AG04449 (cell line): Measurements from ENCODE around the gene RNH1.

ENCODE experiments used
- CTCF ChIA-PET: fragments of 350-600 bp; formaldehyde crosslinking; extraction: SDS; loops from one replicate; lab custom pipeline; 2021; ENCODE audit warnings: antibody characterized with exemption; lab: Yijun Ruan, JAX
- POLR2A ChIA-PET: fragments of 400-600, 350-600 bp; formaldehyde crosslinking; extraction: SDS; loops from one replicate; lab custom pipeline; 2020; ENCODE audit warnings: antibody characterized with exemption, inconsistent platforms; lab: Yijun Ruan, JAX
- DNase-seq: peaks from one replicate; pipeline ENCODE4 v3.0.0-alpha.2; 2010; ENCODE audit warnings: low read depth, low spot score
- H3K4me3 ChIP-seq: 2 replicates; pipeline ENCODE4 v1.5.1; 2011; ENCODE audit warnings: low read depth, mild to moderate bottlenecking, control low read depth, low read length
- TF ChIP-seq, protein P1 (sequence below): IDR thresholded peaks from one replicate; pipeline ENCODE4 v1.5.1; 2011; ENCODE audit warnings: mild to moderate bottlenecking, moderate library complexity, low read length, control low read depth, inconsistent platforms; ENCODE audit not compliant: insufficient read depth; ENCODE audit errors: missing control alignments

The RNH1 gene

DNA sequence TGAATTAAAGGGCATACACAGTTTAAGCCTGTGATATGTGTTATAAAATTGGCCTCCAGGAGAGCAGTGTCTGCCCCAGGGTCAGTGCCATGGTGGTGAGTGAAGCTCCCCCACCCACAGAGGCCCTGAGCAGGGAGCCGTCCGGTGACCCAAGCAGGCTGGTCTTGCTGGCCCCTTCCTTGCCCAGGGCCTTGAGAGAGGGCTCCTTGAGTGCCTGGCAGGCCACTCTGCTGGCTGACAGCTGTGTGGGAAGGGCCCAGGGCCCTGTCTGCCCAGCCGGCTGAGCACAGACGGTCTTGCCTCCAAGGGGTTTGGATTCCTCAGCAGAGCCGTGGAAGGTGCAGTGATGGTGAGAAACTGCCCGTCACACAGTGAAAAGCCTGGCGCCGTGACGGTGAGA, 31.1 kb downstream of the RNH1 start:
- CTCF ChIA-PET = no interaction called here
- no peak overlapping the region for H3K4me3 ChIP-seq
- DNase-seq = no peak
- TF ChIP-seq, protein P1, sequence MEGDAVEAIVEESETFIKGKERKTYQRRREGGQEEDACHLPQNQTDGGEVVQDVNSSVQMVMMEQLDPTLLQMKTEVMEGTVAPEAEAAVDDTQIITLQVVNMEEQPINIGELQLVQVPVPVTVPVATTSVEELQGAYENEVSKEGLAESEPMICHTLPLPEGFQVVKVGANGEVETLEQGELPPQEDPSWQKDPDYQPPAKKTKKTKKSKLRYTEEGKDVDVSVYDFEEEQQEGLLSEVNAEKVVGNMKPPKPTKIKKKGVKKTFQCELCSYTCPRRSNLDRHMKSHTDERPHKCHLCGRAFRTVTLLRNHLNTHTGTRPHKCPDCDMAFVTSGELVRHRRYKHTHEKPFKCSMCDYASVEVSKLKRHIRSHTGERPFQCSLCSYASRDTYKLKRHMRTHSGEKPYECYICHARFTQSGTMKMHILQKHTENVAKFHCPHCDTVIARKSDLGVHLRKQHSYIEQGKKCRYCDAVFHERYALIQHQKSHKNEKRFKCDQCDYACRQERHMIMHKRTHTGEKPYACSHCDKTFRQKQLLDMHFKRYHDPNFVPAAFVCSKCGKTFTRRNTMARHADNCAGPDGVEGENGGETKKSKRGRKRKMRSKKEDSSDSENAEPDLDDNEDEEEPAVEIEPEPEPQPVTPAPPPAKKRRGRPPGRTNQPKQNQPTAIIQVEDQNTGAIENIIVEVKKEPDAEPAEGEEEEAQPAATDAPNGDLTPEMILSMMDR = no peak
- POLR2A ChIA-PET = no interaction called here

- TF ChIP-seq, protein P1 = no peak
- DNase-seq = no peak
- POLR2A ChIA-PET = no interaction called here
- CTCF ChIA-PET = interaction anchor here (1.5 kb wide), 1 partner anchor 27 kb away, joined by 4 read pairs; no protein-coding TSS in a partner anchor
- H3K4me3 ChIP-seq = no peak overlapping the region
Observed at GRCh38 chr11:474914-475506, 32.0 kb downstream of the RNH1 start.

GRCh38 chr11:473962-474785, 32.9 kb downstream of the RNH1 start:
- H3K4me3 ChIP-seq = no peak overlapping the region
- TF ChIP-seq, protein P1 = no peak
- ChIA-PET POLR2A (no interaction called here), CTCF (interaction anchor here (1.5 to 1.8 kb wide), 2 partner anchors 25 to 26 kb away, joined by 4 to 5 read pairs; no protein-coding TSS in a partner anchor)
- DNase-seq = no peak

DNA sequence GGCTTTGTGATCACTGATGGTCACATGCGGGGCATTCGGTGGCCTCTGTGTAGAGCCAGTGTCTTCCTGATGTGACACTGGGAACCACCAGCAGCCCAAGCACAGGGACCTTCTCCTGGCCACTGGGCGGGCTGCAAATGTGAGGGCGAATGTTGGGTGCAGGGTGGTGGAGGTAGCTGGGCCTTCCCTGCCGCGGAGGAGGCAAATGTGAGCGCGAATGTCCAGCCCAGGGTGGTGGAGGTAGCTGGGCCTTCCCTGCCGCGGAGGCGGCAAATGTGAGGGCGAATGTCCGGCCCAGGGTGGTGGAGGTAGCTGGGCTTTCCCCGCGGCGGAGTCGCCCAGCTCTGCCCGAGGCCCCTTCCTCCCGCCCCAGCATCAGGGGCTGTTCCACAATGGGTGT, 33.6 kb downstream of the RNH1 start:
- H3K4me3 ChIP-seq = no peak overlapping the region
- POLR2A ChIA-PET = interaction anchor here (1.4 kb wide), 1 partner anchor 33 kb away, joined by 3 read pairs; the partner anchor contains the start of gene RNH1
- TF ChIP-seq, protein P1 = no peak
- DNase-seq = no peak
- CTCF ChIA-PET = interaction anchor here (1.5 to 1.8 kb wide), 2 partner anchors 24 to 26 kb away, joined by 4 to 5 read pairs; no protein-coding TSS in a partner anchor

DNA sequence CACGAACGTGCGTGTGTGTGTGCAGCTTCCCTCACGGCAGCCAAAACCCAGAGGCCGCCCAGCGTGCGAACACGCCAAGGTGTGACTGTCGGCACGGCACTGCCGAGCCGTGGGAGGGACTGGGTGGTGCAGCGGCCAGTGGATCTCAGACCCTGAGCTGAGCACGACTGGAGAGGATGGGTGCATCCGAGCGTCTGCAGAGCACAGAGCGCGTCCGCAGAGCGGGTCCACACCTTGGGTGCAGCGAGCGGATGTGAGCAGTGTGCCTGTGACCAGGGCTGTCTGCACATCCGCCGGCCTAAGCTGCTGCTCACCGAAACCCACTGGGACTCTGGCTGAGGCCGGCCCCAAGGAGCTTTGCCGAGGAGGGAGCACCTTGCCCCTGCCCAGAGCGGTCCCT, 34.2 kb downstream of the RNH1 start:
- TF ChIP-seq, protein P1 = no peak
- no peak for DNase-seq
- H3K4me3 ChIP-seq = no peak overlapping the region
- ChIA-PET CTCF (interaction anchor here (1.8 kb wide), 1 partner anchor 24 kb away, joined by 5 read pairs; no protein-coding TSS in a partner anchor), POLR2A (interaction anchor here (1.4 kb wide), 1 partner anchor 34 kb away, joined by 3 read pairs; the partner anchor contains the start of gene RNH1)

DNA sequence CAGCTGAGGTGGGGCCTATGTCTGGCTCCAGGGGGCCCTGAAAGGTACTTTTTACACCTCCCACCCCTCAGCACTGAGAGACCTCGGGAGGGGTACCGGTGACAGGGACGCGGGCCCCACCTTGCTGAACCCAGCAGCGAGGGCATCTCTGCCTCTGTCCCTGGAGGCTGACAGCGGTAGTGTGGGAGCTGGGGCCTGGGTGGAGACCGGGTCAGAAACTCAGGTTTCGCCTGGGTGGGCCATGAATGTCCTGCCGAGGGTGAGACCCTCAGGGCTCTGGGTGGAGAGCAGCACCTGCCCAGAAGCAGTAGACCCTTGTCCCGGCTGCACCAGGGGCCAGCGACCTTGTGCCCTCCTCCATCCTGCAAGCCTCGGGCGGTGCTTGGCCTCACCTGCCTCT, 34.8 kb downstream of the RNH1 start:
- no peak for DNase-seq
- ChIA-PET POLR2A (interaction anchor here (1.4 kb wide), 1 partner anchor 34 kb away, joined by 3 read pairs; the partner anchor contains the start of gene RNH1), CTCF (no interaction called here)
- H3K4me3 ChIP-seq = no peak overlapping the region
- TF ChIP-seq, protein P1 = no peak
